GM23338 (cell line): ENCODE measurements around the gene FKBP1B. TPM values are rescaled to one million over a fixed set of nuclear protein-coding genes. Genes with fewer than 3 reads are reported as not detected.

Experiments used
- CREB1 ChIP-seq: fragments of 250-450 bp; sonication (Bioruptor Pico); IDR thresholded peaks from 2 replicates; pipeline ENCODE4 v1.5.0; 2020; ENCODE audit warnings: low read depth, mild to moderate bottlenecking, moderate library complexity
- EZH2 ChIP-seq: fragments of 200-600 bp; sonication (generic); IDR thresholded peaks from one replicate; pipeline ENCODE4 v1.8.0; 2017; ENCODE audit warnings: antibody characterized with exemption, mild to moderate bottlenecking, low read depth; ENCODE audit not compliant: unreplicated experiment
- ZNF114 ChIP-seq: fragments of 250-450 bp; sonication (Bioruptor Pico); IDR thresholded peaks from 2 replicates; pipeline ENCODE4 v1.5.0; 2020; ENCODE audit warnings: mild to moderate bottlenecking, moderate library complexity
- ZNF331 ChIP-seq: fragments of 250-450 bp; sonication (Bioruptor Pico); IDR thresholded peaks from 2 replicates; pipeline ENCODE4 v1.5.0; 2020; ENCODE audit warnings: low read depth, mild to moderate bottlenecking, moderate library complexity
- polyA plus RNA-seq: library from polyadenylated mRNA; unstranded; fragments of >200 nt; fragmentation: Nextera tagmentation; extraction: Ambion mirVana; gene quantifications from 2 replicates; pipeline ENCODE4 v1.2.1, GENCODE V29; 2016
- total RNA-seq: library from RNA; depleted of rRNA; stranded (reverse); fragments of >200 nt; shearing (Covaris generic); gene quantifications from 2 replicates; pipeline ENCODE4 v1.2.3, GENCODE V29; 2014
- TF ChIP-seq, protein P1 (sequence below): fragments of 250-450 bp; sonication (Bioruptor Pico); IDR thresholded peaks from 2 replicates; pipeline ENCODE4 v1.5.0; 2020; ENCODE audit warnings: mild to moderate bottlenecking, moderate library complexity
- TF ChIP-seq, protein P2 (sequence below): IDR thresholded peaks from one replicate; pipeline ENCODE4 v1.6.1; 2018; ENCODE audit warnings: antibody characterized with exemption; ENCODE audit not compliant: unreplicated experiment
- TF ChIP-seq, protein P3 (sequence below): IDR thresholded peaks from 2 replicates; pipeline ENCODE4 v1.6.1; 2016; ENCODE audit warnings: antibody characterized with exemption

FKBP1B gene
- total and polyA plus RNA-seq, 2 experiments from 2014 or later: 48.2 to 77.1 TPM

DNA sequence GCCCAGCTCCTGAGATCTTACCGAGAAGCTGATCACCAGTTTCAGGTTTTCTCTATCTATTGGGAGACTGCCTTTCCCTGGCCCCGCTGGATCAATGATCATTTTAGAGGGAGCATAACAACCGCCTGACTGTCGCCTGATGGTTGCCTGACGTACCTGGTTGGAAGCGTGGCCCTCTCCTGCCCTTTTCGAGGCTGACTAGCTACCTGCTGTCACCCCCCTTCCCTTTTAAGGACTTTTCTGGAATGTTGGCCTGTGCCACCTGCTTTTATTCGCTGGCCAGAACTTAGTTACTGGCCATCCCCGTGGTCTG lies 40.2 kb upstream of the FKBP1B start (continued):
- TF ChIP-seq, protein P1, sequence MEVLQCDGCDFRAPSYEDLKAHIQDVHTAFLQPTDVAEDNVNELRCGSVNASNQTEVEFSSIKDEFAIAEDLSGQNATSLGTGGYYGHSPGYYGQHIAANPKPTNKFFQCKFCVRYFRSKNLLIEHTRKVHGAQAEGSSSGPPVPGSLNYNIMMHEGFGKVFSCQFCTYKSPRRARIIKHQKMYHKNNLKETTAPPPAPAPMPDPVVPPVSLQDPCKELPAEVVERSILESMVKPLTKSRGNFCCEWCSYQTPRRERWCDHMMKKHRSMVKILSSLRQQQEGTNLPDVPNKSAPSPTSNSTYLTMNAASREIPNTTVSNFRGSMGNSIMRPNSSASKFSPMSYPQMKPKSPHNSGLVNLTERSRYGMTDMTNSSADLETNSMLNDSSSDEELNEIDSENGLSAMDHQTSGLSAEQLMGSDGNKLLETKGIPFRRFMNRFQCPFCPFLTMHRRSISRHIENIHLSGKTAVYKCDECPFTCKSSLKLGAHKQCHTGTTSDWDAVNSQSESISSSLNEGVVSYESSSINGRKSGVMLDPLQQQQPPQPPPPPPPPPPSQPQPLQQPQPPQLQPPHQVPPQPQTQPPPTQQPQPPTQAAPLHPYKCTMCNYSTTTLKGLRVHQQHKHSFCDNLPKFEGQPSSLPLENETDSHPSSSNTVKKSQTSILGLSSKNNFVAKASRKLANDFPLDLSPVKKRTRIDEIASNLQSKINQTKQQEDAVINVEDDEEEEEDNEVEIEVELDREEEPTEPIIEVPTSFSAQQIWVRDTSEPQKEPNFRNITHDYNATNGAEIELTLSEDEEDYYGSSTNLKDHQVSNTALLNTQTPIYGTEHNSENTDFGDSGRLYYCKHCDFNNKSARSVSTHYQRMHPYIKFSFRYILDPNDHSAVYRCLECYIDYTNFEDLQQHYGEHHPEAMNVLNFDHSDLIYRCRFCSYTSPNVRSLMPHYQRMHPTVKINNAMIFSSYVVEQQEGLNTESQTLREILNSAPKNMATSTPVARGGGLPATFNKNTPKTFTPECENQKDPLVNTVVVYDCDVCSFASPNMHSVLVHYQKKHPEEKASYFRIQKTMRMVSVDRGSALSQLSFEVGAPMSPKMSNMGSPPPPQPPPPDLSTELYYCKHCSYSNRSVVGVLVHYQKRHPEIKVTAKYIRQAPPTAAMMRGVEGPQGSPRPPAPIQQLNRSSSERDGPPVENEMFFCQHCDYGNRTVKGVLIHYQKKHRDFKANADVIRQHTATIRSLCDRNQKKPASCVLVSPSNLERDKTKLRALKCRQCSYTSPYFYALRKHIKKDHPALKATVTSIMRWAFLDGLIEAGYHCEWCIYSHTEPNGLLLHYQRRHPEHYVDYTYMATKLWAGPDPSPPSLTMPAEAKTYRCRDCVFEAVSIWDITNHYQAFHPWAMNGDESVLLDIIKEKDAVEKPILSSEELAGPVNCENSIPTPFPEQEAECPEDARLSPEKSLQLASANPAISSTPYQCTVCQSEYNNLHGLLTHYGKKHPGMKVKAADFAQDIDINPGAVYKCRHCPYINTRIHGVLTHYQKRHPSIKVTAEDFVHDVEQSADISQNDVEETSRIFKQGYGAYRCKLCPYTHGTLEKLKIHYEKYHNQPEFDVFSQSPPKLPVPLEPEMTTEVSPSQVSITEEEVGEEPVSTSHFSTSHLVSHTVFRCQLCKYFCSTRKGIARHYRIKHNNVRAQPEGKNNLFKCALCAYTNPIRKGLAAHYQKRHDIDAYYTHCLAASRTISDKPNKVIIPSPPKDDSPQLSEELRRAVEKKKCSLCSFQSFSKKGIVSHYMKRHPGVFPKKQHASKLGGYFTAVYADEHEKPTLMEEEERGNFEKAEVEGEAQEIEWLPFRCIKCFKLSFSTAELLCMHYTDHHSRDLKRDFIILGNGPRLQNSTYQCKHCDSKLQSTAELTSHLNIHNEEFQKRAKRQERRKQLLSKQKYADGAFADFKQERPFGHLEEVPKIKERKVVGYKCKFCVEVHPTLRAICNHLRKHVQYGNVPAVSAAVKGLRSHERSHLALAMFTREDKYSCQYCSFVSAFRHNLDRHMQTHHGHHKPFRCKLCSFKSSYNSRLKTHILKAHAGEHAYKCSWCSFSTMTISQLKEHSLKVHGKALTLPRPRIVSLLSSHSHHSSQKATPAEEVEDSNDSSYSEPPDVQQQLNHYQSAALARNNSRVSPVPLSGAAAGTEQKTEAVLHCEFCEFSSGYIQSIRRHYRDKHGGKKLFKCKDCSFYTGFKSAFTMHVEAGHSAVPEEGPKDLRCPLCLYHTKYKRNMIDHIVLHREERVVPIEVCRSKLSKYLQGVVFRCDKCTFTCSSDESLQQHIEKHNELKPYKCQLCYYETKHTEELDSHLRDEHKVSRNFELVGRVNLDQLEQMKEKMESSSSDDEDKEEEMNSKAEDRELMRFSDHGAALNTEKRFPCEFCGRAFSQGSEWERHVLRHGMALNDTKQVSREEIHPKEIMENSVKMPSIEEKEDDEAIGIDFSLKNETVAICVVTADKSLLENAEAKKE (CRISPR knock-in tag): no peak
- TF ChIP-seq EZH2 (no peak), ZNF331 (CRISPR knock-in tag) (no peak), CREB1 (CRISPR knock-in tag) (no peak), ZNF114 (no peak)
- TF ChIP-seq, protein P2, sequence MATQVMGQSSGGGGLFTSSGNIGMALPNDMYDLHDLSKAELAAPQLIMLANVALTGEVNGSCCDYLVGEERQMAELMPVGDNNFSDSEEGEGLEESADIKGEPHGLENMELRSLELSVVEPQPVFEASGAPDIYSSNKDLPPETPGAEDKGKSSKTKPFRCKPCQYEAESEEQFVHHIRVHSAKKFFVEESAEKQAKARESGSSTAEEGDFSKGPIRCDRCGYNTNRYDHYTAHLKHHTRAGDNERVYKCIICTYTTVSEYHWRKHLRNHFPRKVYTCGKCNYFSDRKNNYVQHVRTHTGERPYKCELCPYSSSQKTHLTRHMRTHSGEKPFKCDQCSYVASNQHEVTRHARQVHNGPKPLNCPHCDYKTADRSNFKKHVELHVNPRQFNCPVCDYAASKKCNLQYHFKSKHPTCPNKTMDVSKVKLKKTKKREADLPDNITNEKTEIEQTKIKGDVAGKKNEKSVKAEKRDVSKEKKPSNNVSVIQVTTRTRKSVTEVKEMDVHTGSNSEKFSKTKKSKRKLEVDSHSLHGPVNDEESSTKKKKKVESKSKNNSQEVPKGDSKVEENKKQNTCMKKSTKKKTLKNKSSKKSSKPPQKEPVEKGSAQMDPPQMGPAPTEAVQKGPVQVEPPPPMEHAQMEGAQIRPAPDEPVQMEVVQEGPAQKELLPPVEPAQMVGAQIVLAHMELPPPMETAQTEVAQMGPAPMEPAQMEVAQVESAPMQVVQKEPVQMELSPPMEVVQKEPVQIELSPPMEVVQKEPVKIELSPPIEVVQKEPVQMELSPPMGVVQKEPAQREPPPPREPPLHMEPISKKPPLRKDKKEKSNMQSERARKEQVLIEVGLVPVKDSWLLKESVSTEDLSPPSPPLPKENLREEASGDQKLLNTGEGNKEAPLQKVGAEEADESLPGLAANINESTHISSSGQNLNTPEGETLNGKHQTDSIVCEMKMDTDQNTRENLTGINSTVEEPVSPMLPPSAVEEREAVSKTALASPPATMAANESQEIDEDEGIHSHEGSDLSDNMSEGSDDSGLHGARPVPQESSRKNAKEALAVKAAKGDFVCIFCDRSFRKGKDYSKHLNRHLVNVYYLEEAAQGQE: no peak
- TF ChIP-seq, protein P3, sequence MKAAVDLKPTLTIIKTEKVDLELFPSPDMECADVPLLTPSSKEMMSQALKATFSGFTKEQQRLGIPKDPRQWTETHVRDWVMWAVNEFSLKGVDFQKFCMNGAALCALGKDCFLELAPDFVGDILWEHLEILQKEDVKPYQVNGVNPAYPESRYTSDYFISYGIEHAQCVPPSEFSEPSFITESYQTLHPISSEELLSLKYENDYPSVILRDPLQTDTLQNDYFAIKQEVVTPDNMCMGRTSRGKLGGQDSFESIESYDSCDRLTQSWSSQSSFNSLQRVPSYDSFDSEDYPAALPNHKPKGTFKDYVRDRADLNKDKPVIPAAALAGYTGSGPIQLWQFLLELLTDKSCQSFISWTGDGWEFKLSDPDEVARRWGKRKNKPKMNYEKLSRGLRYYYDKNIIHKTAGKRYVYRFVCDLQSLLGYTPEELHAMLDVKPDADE: no peak
